CD4-positive, alpha-beta T cell treated with Interferon gamma for 1 hour (primary cell): ENCODE measurements around the gene CSRP1.
"Not testable (repeated sequence)": the region's sequence is repeated elsewhere in the genome, so short reads cannot be mapped to it uniquely, and the experiment has no call there.

ENCODE experiments used
- DNase-seq: peaks from one replicate; pipeline ENCODE4 v3.0.0-alpha.2; 2020

CSRP1 gene

DNA sequence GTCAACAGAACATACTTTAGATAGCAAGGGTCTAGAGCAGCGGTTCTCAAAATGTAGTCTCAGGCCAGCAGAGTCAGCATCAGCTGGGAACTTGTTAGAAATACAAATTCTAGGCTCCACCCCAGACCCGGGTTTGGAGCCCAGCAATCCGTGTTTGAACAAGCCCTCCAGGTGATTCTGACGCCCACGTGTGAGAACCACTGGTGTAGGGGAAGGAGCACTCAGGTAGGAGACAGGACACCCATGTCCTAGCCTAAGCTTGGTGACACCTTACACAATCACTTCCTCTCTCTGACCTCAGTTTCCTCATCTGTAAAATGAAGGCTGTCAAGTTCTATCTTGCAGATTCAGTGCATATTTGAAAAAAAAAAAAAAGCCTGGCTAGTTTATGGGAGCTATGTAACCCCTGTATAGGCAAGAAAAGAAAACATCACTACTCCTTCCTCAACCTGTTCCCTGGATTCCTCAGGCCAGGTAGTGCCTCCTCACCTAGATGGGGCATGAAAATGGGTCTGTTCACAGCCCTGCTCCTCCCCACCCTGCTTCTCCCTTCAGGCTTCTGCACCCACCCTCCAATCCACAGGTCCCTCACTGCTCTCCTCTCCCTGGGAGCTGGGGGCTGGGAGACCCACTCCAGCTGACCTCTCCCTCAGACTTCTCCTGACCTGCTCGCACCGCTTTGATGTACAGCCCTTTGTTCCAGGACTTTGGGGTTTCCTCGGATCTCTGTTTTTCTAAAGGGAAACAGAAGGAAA, 30.8 kb downstream of the CSRP1 start:
- DNase-seq, result no peak

DNA sequence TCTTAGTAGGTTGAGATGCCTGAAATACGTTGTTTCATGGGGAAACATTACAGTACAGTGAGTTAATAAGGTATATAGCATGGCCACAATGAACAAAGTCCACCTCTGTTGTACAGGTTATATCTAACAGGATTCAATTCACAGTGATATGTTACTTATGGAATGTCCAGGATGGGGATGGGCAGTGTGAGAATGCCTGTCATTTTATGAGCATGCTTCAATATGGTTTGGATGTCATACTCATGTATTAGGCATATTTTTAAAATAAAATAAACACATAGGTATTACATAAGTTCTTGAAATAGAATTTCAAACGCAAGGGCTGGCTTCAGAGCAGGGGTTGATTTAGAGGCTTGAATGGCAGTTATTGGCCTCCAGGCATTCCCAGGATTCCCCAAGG, 31.8 kb downstream of the CSRP1 start:
- no peak for DNase-seq

DNA sequence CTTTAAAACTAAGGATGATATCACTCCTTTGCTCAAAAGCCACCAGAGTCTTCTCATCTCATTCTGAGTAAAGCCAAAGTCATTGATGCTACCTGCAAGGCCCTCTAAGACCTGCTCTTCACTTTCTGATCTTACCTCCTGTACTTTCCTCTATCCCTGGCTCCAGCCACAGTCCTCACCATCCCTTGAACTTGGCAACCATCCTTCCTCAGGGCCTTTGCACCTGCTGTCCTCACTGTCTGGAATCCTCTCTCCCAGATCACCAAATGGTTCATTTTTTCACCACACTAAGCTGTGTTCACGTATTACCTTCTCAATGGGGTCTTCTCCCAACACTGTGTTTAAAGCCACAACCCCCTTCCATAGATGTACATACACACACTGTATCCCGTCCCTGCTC, 33.6 kb downstream of the CSRP1 start:
- no peak for DNase-seq

DNA sequence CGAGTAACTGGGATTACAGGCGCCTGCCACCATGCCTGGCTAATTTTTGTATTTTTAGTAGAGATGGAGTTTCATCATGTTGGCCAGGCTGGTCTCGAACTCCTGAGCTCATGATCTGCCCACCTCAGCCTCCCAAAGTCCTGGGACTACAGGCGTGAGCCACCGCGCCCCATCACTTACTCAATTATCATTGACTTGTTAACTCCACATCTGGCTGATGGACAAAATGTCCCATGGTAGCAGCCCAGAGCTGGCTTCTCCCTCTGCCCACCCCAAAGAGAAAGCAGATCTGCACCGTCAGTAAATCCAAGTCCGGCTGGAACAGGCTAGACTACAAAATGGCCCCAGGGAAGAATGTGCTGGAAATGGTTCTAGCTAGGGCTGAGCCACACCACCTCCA, 34.6 kb downstream of the CSRP1 start:
- not testable (repeated sequence) for DNase-seq

DNA sequence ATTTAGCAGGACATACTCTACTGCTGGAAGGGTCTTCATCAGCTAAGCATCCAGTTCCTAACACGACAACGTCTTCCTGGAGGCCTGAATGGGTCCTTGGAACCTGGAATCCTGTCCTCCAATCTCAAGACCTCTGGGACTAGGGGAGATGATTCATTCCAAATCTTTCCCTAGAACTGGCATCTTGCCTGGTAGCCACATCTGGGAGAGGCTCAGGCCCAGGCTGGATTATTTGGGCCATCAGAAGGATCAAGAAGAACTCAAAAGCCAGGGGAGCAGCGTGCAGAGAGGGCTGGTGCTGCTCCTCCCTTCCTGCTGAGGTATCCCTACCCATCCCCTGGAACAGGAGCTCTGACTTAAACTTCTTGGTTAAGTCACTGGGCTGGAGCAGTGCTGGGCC, 35.2 kb downstream of the CSRP1 start:
- no peak for DNase-seq

DNA sequence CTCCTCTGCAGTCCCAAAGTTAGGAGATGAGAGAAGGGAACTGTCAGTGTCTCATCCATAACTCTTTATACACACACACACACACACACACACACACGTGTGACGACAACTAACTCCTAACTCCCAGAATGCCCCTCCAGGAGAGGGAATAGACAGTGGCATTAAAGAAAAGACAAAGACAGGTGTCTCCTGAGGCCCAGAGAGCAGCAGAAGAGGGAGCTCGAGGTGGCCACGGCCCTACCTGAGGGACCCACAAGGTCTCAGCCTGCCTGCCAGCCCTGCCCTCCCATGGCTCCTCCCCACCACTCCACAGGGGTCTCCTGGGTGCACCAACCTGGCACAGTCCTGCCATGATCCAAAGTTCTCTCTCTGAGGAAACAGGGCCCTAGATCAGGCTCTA, 36.3 kb downstream of the CSRP1 start:
- DNase-seq, result no peak

DNA sequence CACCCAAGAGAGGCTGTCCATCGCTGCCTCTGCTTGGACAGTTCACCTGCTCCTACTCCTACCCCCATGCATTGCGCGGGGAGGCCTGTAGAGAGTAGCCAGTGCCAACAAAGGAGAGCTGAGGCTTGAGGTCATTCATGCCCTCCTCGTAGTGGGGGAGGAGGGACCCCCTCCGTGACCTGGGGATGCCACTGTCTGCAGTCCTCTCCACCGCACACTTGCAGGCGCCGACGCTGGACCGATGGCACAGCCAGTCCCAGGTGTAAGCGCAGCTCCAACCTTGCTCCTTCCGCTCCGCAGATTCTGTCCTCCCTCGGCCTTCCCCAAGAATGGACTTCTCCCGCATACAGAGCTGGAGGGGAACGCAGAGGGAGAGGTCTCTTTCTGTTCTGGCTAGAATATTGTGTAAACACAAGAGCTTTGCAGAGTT, 37.3 kb downstream of the CSRP1 start:
- no peak for DNase-seq

DNA sequence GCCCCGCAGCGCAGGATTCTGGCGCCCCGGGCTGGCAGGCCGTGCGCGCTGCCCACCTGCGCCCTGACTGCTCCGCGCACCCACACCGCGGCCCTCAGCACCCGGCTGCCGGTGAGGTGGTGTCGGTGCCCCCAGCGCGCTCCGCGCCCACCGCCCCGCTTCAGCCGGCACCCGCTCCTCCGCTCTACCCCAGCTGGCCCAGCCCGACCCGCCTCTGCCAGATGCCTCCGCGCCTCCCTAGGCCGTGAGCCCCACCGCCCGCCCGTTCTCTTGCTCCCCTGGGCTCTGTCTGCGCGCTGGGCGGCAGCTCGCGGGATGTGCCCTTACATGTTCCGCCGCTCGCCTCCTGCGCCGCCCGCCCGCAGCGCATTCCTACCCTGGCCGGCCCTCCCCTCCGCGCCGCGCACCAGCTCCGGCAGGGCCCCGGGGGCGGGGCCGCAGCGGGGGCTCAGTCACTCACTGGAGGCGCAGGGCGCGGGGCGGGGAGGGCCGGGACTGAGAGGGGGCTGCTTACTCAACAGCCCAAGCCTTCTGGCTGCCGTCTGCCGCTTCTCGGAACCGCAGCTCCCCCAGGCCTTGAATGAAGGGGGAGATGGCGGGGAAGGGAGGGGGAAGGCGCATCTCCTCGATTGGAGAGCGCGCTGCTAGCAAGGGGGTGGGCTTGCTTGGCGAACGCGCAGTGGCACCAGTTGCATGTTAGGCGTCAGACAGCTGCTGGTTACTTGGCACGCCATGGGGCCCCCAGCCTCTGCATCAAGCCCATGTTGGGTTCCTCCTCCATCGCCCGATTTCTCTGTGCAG, 37.9 kb downstream of the CSRP1 start, which contains the start of gene PHLDA3:
TSS of gene PHLDA3 (minus strand) at position 345 of the 801 bp plus-strand sequence. CDS start 402 bp downstream, outside the sequence.
- no peak for DNase-seq

DNA sequence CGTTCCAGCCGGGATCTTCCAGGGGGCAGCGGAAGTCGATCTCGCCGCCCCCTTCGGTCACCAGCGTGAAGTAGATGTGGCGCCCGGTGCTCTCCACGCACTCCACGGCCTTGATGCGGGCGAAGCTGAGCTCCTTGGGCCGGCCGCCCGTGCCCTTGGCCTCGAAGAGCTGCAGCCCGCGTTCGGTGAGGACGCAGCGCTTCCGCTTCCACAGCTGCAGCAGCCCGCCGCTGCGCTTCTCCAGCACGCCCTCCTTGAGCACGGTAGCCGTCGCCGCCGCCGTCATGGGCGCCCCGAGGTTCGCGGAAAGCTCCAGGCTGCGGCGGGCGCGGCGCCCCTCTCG, 38.5 kb downstream of the CSRP1 start:
- DNase-seq, result no peak

DNA sequence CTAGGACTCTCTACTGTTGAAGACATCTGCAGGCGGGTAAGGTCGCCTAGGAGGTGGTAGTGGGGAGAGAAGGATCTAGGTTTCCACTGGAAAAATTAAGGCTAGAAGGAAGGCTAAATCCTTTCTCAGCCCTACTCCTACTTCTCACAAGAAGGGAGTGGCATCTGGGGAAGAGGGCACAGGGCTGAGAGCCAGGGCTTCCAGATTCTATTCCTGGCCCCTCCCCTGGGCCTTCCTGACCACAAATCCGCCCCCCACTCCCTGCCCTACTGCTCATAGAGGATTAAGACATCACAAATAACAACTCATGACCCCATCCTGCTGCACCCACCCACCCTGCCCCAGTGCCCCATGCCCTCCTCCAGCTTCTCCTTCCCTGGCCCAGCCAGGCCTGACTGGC, 40.4 kb downstream of the CSRP1 start:
- no peak for DNase-seq

DNA sequence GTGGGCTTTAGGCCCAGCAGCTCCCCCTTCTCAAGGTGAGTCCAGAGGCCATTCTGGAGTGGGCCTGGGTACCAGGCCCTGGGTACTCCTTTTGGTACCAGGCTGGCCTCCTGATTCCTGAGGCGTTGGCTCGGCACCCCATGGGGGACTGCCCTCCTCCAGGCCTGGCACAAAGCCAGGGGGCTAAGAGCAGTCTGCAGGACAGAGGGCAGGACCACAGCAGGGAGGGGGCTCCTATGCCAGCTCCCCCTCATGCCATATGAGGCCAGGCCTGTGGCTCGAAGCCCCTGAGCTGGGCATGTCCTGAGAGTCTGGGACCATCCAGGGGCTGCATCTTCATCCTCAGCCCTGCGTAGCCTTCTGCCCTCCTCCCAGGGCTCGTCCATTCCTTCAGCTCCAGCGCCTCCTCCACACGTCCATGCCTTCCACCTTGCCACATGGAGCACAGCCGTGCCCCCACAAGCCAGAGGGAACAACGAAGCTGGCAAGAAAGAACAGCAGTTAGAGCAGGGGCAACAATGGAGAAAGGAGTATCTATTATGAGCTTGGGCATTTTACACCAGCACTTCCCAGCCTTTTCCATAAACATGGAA, 41.1 kb downstream of the CSRP1 start:
- DNase-seq, result no peak

DNA sequence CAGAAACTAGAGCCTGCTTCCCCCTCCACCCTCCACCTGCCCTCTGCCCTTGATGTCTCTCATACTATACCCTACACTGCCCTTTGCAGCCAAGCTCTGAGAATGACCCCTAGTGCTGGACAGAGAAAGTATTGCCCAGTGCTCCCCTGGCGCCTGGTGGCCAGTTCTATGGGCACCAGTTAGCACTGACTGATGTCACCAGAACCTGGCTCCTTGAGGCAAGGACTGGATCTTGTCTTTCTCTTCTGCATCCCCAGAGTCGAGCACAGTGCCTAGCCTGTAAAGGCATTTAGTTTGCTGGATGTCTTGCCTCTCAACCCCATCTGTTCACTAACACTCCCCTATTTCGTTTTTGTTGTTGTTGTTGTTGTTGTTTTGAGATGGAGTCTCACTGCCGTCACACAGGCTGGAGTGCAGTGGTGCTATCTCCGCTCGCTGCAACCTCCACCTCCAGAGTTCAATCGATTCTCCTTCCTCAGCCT, 43.8 kb downstream of the CSRP1 start:
- DNase-seq, result no peak

DNA sequence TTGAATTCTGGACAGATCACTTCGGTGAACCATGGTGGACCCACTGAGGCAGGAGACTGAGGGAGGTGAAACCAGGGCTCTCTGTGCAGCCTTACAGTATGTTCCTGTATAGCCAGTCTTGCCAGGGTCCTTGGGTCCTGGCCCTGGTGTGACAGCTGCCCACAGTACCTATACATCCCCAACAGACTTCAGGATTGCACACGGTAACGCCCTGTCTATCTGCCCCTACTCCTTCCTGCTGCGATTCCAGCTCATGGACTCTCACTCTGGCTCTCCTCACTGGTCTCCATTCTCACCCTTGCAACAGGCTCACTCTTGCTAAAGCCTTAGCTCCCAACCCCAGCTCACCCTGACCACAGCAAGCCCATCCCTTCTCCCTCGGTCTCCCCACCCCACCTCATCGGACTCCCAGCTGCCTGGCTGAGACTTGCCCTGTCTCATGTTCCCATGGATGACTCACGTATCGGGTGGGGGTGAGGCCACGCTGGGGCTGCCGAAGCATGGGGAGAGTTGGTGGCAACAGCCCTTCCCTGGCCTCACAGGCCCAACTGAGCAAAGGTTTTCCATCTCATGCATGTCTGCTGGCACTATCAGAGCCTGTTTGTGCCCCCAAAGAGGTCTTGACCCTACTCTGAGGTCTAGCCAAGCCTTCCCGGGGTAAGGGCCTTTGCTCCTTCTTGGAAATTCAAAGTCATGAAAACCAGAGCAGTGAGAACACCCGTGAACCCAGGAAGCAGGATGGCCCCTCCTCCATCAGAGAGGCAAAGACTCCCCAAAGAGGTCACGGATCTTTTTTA, 45.1 kb downstream of the CSRP1 start:
- DNase-seq, result no peak

DNA sequence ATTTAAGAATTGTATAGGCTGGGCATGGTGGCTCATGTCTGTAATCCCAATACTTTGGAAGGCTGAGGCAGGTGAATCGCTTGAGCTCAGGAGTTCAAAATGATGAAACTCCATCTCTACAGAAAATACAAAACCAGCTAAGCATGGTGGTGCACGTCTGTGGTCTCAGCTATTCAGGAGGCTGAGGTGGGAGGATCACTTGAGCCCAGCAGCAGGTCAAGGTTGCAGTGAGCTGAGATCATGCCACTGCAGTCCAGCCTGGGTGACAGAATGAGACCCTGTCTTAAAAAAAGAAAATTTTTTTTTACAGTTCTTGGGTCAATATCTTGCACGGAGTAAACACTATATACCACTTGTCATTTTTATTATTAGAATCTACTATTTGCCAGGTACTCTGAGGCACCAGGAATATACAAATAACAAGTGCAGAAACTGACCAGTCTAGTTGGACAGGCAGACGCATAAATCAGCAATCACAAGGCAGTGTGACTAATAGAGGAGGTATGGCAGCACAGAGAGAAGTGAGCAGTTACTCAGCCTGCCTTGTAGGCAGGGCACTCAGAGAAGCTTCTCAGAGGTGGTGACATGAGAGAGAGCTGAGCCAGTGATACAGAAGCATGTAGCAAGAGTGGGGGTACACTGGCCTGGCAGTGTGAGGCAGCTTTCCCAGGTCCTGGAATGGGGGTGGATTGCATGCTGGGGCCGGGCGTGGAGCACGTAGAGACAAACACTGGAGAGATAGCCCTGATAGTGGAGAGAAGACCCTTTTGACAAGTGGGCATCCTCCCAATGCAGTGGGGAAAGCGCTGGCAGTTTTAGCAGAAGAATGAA, 45.9 kb downstream of the CSRP1 start:
- no peak for DNase-seq

DNA sequence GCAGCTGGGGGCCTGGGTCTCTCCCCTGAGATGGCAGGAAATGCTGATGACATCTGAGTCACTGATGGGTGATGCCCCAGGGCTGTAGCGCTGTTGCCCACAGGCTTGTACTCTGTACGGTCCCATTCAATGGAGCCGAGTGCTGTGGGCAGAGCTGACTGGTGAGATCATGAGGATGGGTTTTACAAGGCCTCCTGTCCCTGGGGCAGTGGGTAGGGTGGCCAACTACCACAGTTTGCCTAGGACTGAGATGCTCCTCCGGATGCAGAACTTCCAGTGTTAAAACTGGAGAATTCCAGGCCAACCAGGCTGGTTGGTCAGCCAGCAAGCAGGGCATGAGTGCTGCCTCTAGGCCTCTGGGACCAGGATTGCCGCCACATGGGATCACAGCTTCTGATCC, 47.1 kb downstream of the CSRP1 start:
- DNase-seq, result no peak

DNA sequence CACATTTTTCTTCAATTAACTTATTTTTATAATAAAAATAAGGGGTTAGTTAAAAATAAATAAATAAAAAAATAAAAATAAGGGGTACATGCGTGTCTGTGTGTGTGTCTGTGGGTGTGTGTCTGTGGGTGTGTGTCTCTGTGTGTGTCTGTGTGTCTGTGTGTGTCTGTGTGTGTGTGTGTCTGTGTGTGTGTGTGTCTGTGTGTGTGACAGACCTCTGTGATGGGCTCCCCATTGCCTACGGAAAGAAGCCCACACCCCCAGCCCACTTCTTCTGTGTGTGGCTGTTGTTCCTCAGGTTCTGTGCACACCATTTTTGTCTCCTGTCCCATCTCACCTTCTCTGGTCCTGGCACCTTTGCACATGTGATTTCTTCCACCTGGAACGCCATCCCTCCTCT, 47.9 kb downstream of the CSRP1 start:
- no peak for DNase-seq

DNA sequence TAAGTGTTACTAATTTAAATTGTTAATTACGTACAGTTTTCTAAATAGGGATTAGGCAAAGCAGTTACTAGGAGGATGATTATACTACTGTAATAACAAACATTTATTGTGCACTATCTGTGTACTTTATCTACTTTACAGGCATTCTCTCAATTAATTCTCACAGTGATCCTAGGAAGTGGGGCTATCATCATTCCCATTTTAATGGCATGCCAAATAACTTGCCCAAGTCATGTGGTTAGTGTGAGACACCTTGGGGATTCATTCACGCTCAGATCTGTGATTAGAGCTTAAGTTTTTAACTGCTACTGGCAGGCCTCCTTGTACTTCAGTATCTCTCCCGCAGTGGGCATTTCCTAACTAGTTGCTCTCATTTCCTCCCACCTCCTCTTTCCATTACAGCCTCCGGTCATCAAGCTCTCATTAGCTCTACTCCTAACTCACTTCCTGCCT, 49.4 kb downstream of the CSRP1 start:
- no peak for DNase-seq

DNA sequence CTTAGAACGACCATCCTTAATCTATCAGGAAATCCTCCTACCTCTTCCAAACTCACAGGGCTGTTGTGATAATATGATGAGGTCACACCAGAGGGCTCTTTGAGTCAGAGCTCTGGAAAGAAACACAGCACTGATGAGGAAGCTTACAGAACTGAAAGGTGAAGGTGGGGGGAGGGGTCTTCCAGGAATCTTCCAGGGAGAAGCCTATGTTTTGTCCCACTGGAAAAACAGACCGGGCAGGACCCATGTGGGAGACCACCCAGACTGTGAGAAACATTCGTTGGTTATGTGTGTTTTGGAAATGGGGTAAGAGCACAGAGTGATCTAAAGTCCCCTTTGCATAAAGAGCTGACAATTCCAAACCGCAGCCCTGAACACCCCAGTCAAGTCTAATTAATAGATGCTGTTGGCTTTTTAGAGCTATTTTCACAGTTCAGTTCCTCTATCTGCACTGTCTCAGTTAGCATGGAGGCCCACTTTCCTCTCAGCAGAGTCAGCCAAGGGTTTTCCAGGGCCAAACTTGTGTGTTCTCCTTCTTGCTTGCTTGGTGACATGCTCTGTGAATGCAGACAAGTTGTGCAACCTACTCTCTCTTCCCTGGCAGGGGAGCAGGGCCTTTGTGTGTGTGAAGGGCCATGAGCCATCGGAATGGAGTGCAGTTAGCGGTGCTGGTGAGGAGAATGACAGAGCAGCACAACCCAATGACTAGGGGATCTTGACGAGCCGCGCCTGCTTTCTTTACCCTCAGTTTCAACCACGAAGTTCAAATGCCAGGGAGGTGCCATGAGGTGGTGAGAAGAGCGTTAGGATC, 50.2 kb downstream of the CSRP1 start:
- no peak for DNase-seq

DNA sequence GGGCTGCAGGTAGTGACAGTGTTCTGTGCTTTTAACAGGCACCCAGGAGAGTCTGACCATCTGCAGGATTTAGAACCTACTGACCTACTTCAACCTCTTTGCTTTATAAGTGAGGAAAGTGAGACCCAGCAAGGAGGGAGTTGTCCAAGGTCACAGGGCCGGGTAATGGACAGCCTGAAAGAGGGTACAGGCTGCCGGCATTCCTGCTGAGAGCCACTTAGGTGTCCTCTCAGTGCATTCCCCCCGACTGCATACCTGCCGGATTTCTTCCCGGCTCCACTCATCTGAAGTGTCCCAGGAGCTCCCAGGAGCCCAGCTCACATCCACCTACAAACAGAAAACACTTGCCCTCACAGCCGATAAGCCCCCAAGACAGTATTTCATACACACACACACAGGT, 51.8 kb downstream of the CSRP1 start:
- no peak for DNase-seq

DNA sequence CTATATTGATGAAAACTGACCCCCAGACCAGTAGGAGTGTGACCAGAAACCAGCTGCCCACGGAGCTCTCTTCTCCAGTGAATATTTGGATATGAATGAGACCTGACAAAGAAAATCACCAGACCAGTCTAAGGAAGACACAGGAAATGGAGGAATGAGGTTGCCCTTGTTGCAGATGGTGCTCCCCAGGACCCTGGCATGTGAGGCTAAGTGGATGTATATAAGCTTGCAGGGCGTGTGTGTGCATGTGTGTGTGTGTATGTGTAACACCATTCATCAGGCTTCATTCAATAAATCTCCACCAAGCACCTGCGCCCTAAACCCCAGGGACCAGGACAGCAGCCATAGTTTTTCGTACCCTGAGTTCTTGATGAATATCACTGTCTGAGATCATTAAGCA, 52.3 kb downstream of the CSRP1 start:
- DNase-seq, result no peak

DNA sequence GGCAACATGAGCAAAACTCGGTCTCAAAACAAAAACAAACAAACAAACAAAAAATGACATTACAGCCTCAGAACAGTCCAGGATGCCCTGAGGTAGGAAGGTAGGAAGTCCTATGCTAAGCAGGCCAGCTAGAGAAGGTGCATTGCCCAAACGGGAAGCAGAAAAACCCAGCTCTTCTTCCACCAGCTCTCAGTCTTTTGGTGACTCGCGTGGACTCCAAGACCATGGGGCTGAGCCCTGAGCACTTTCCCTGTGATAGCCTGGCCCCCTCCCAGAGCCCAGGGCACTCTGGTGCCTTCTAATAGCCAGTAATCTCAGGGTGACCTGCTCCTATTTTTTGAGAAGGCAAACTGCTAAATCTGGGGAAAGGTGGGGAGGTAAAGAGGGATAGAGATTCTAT, 54.1 kb downstream of the CSRP1 start:
- DNase-seq, result no peak
